ENCODE measurements around the gene TEKTIP1.

The TEKTIP1 gene

DNA sequence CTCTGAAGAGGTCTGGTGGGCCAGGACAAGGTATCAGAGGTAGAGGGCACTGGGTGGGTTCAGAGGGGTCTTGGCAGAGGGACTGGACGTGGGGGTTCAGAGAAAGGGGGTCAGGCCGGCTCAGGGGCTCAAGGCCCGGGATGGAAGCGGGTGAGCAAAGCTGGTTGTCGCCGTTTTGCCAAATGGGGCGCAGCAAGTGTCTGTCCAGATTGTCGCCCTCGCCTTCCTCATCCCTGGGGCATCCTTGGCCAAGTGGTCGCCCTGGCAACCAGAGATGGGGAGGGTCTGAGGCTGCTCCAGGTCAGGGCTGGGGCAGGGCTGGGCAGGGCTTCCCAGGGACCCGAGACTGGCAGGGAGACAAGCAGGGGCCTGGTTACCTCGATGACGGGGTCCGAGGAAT is 45.3 kb upstream of the TEKTIP1 start:
- TF ChIP-seq TAF1 (IDR thresholded peaks at IDR 0.05; ENCODE audit: borderline replicate concordance, insufficient read depth, low read length): no peak

DNA sequence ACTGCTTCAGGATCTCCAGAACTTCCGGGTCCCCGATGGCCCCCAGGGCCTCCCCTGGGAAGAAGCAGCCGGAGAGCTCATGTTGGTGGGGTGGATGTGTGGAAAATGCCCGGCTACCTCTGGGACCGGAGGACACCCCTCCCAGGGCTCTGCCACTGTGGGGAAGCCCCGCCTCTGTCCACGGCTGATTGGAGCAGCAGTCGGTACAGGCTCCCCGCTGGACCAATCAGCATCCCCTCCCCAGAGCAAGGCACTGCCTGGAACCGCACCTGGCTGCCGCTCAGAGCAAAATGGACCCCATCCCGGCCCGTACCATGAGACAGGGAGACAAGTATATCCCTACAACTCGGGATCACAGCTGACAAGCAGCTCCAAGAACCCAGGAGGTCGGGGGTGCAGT is 44.9 kb upstream of the TEKTIP1 start:
- no peak for TF ChIP-seq FOXP2 (optimal IDR thresholded peaks at IDR 0.05; ENCODE audit: borderline replicate concordance, extremely low read depth, extremely low read length, insufficient read depth)
- no peak for TF ChIP-seq POLR2AphosphoS5 (IDR thresholded peaks at IDR 0.05; ENCODE audit: low read depth, low read length)
- TF ChIP-seq SIN3A (IDR thresholded peaks at IDR 0.05; ENCODE audit: borderline replicate concordance, insufficient read depth, low read length): no peak
- TF ChIP-seq, protein P1, sequence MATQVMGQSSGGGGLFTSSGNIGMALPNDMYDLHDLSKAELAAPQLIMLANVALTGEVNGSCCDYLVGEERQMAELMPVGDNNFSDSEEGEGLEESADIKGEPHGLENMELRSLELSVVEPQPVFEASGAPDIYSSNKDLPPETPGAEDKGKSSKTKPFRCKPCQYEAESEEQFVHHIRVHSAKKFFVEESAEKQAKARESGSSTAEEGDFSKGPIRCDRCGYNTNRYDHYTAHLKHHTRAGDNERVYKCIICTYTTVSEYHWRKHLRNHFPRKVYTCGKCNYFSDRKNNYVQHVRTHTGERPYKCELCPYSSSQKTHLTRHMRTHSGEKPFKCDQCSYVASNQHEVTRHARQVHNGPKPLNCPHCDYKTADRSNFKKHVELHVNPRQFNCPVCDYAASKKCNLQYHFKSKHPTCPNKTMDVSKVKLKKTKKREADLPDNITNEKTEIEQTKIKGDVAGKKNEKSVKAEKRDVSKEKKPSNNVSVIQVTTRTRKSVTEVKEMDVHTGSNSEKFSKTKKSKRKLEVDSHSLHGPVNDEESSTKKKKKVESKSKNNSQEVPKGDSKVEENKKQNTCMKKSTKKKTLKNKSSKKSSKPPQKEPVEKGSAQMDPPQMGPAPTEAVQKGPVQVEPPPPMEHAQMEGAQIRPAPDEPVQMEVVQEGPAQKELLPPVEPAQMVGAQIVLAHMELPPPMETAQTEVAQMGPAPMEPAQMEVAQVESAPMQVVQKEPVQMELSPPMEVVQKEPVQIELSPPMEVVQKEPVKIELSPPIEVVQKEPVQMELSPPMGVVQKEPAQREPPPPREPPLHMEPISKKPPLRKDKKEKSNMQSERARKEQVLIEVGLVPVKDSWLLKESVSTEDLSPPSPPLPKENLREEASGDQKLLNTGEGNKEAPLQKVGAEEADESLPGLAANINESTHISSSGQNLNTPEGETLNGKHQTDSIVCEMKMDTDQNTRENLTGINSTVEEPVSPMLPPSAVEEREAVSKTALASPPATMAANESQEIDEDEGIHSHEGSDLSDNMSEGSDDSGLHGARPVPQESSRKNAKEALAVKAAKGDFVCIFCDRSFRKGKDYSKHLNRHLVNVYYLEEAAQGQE (IDR thresholded peaks at IDR 0.05; ENCODE audit: insufficient read depth in 1 of 2, low read depth in 2 of 2, low read length in 2 of 2): no peak
- no peak for TF ChIP-seq TAF1 (IDR thresholded peaks at IDR 0.05; ENCODE audit: borderline replicate concordance, insufficient read depth, low read length)

DNA sequence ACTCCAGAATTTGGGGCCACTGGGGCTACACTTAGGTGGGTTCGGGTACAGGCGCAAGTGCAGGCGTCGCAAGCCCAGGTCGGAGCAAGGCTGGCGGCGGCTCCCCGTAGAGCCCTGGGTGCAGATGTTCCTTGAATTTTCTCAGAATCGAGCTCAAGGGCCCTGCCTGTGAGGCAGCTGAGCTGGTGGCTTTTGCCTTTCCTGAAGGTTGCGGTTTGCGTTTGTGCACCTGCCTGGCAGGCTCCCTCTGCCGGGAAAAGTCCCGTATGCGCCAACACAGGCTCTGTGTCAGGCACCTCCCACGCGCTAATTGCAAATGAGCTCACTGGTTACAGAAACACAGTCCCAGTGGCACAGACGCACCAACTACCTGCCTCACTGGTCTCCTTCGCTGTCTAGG is 44.4 kb upstream of the TEKTIP1 start:
- TF ChIP-seq SIN3A (IDR thresholded peaks at IDR 0.05; ENCODE audit: borderline replicate concordance, insufficient read depth, low read length) (no peak), TAF1 (IDR thresholded peaks at IDR 0.05; ENCODE audit: borderline replicate concordance, insufficient read depth, low read length) (no peak), POLR2AphosphoS5 (IDR thresholded peaks at IDR 0.05; ENCODE audit: low read depth, low read length) (no peak), FOXP2 (optimal IDR thresholded peaks at IDR 0.05; ENCODE audit: borderline replicate concordance, extremely low read depth, extremely low read length, insufficient read depth) (no peak)
- TF ChIP-seq, protein P1 (IDR thresholded peaks at IDR 0.05; ENCODE audit: insufficient read depth in 1 of 2, low read depth in 2 of 2, low read length in 2 of 2): no peak

DNA sequence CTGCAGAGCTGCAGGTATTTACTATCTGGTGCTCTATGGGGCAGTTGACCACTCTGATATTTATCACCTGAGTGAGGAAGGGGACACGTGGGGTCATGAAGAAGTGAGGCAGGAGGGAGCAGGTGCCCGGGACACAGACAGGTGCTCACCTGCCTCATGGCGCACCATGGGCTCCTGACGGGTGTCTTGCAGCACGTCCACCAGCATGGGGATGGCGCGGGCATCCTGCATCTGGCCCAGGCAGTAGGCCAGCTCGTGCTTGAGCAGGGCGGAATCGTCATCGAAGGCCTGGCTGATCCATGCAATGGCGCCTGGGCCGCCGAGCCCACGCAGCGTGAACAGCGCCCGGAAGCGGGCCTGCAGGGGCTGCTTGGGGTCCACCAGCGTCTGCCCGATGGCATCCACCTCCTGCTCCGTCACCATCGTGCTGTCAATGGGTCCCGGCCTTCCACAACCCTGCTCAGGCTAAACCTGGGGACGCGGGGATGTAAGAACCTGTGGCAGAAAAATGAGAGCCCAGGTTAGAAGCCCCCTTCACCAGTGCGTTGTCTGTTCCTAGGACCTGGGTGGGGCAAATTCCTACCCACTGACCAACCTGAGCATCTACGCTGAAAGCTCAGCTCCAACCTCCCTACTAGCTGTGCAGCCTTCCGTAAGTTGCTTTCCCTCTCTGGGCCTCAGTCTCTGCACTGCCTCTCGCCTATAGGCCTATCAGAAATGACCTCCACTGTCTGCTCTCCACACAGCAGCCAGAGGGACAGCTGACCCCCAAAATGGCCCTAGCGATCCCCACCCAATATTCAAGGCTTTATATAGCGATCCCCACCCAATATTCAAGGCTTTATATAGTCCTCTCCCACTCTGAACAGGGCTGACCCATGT is 42.3 kb upstream of the TEKTIP1 start:
- TF ChIP-seq POLR2AphosphoS5 (IDR thresholded peaks at IDR 0.05; ENCODE audit: low read depth, low read length) (no peak), SIN3A (IDR thresholded peaks at IDR 0.05; ENCODE audit: borderline replicate concordance, insufficient read depth, low read length) (no peak), TAF1 (IDR thresholded peaks at IDR 0.05; ENCODE audit: borderline replicate concordance, insufficient read depth, low read length) (no peak), FOXP2 (optimal IDR thresholded peaks at IDR 0.05; ENCODE audit: borderline replicate concordance, extremely low read depth, extremely low read length, insufficient read depth) (no peak)
- TF ChIP-seq, protein P1 (IDR thresholded peaks at IDR 0.05; ENCODE audit: insufficient read depth in 1 of 2, low read depth in 2 of 2, low read length in 2 of 2): no peak

DNA sequence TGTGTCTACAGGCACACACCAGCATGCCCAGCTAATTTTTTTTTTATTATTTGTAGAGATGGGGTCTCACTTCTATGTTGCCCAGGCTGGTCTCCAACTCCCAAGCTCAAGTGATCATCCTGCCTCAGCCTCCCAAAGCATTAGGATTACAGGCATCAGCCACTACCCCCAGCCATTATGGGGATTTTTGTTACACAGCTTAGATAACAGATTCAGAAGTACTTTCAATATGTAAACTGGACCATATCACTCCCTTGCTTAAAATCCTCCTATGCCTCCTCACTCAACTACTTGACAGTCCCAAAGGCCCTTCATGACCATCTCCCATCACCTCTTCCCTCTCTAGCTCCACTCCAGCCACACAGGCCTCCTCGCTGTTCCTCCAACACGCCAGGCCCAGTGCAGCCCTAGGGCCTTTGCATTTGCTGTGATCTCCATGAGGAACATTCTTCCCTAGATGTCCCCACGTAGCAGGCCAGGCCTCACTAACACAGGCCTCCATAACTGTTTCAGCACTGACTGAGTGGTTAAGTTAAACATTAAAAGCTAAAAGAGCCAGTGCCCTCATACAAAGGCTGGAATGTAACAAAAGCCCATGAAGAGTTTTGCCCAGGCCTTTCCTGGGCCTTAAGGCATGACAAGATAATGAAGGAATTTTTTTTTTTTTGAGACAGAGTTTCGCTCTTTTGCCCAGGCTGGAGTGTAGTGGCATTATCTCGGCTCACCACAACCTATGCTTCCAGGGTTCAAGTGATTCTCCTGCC is 41.0 kb upstream of the TEKTIP1 start:
- TF ChIP-seq FOXP2 (optimal IDR thresholded peaks at IDR 0.05; ENCODE audit: borderline replicate concordance, extremely low read depth, extremely low read length, insufficient read depth): no peak
- no peak for TF ChIP-seq POLR2AphosphoS5 (IDR thresholded peaks at IDR 0.05; ENCODE audit: low read depth, low read length)
- TF ChIP-seq, protein P1 (IDR thresholded peaks at IDR 0.05; ENCODE audit: insufficient read depth in 1 of 2, low read depth in 2 of 2, low read length in 2 of 2): no peak
- no peak for TF ChIP-seq TAF1 (IDR thresholded peaks at IDR 0.05; ENCODE audit: borderline replicate concordance, insufficient read depth, low read length)
- no peak for TF ChIP-seq SIN3A (IDR thresholded peaks at IDR 0.05; ENCODE audit: borderline replicate concordance, insufficient read depth, low read length)

Measured in PFSK-1 (cell line).